ENCODE measurements around the gene RANBP3.
"Not testable (repeated sequence)": the region's sequence is repeated elsewhere in the genome, so short reads cannot be mapped to it uniquely, and the experiment has no call there.

RANBP3 gene

GRCh38 chr19:5966215-5966614, 11.7 kb downstream of the RANBP3 start:
- TF ChIP-seq RARB (CRISPR knock-in tag; IDR thresholded peaks at IDR 0.05), result no peak
- TF ChIP-seq ISL1 (CRISPR knock-in tag; IDR thresholded peaks at IDR 0.05), result peak; percentile 71
- 0 out of 2 replicates have a peak, but pooled peaks have one; percentile 17 for TF ChIP-seq TCF4 (CRISPR knock-in tag; IDR thresholded peaks at IDR 0.05; ENCODE audit: borderline replicate concordance)
- TF ChIP-seq CSRNP3 (CRISPR knock-in tag; IDR thresholded peaks at IDR 0.05), result no peak
- 0 out of 2 replicates have a peak, but pooled peaks have one; percentile 13 for TF ChIP-seq ZFP3 (CRISPR knock-in tag; IDR thresholded peaks at IDR 0.05)
- TF ChIP-seq ZFP30 (CRISPR knock-in tag; IDR thresholded peaks at IDR 0.05), result no peak
- 0 out of 2 replicates have a peak, but pooled peaks have one; percentile 57 for TF ChIP-seq SNAI2 (CRISPR knock-in tag; IDR thresholded peaks at IDR 0.05)
- TF ChIP-seq CSDC2 (CRISPR knock-in tag; IDR thresholded peaks at IDR 0.05), result no peak
- peak; percentile 35 for ATAC-seq

DNA sequence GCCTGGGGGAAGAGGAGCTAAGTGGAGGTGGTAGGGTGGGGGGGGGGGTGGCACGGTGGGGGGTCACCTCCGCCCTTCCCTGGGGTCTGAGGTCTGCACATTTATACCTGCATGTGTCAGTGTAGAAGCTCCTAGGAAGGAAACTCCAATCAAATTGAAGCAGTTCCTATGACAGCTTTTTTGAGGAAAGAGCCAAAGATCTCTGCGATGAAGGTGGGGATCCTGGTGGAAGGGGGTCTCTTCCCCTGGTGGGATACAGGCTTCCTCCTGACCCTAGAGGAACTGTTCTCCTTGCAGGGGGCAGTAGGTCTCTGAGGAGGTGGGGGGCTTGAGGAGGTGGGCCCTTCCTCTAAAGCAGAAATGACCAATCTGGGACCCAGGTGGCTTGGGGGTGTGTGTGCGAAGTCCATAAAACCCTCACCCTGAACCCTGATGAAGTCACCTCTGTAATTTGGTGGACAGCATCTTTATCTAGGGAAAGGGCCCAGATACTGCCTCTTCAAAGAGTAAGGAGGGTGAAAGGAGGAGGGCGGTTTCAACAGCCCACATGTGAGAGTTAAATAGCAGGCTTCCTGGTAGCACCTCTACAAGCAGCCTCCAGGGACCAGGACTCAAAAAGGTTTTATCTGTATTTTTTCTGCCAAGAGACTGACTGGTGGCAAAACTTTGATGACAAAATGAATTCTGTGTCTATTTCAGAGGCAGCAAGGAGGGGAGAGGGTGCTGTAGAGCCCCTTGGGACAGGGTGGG, 12.9 kb downstream of the RANBP3 start:
- TF ChIP-seq ZFP30 (CRISPR knock-in tag; IDR thresholded peaks at IDR 0.05) (no peak), GLIS3 (CRISPR knock-in tag; IDR thresholded peaks at IDR 0.05) (no peak), CSDC2 (CRISPR knock-in tag; IDR thresholded peaks at IDR 0.05) (no peak), TOX (CRISPR knock-in tag; IDR thresholded peaks at IDR 0.05; ENCODE audit: borderline replicate concordance) (no peak), CSRNP3 (CRISPR knock-in tag; IDR thresholded peaks at IDR 0.05) (no peak), ZNF8 (CRISPR knock-in tag; IDR thresholded peaks at IDR 0.05) (no peak), ZNF70 (CRISPR knock-in tag; IDR thresholded peaks at IDR 0.05) (no peak), ISL1 (CRISPR knock-in tag; IDR thresholded peaks at IDR 0.05) (no peak), TSHZ2 (CRISPR knock-in tag; IDR thresholded peaks at IDR 0.05) (no peak), SNAI2 (CRISPR knock-in tag; IDR thresholded peaks at IDR 0.05) (no peak), ARNTL (CRISPR knock-in tag; IDR thresholded peaks at IDR 0.05; ENCODE audit: borderline replicate concordance, low read depth) (no peak), ESRRG (CRISPR knock-in tag; IDR thresholded peaks at IDR 0.05) (no peak), RARB (CRISPR knock-in tag; IDR thresholded peaks at IDR 0.05) (no peak), ZC3H10 (CRISPR knock-in tag; IDR thresholded peaks at IDR 0.05) (no peak), PATZ1 (CRISPR knock-in tag; IDR thresholded peaks at IDR 0.05; ENCODE audit: borderline replicate concordance) (no peak), BACH2 (CRISPR knock-in tag; IDR thresholded peaks at IDR 0.05; ENCODE audit: borderline replicate concordance) (no peak), ZFP3 (CRISPR knock-in tag; IDR thresholded peaks at IDR 0.05) (no peak), ZNF565 (CRISPR knock-in tag; conservative IDR thresholded peaks at IDR 0.05; ENCODE audit: low read depth) (no peak)
- no peak for ATAC-seq

DNA sequence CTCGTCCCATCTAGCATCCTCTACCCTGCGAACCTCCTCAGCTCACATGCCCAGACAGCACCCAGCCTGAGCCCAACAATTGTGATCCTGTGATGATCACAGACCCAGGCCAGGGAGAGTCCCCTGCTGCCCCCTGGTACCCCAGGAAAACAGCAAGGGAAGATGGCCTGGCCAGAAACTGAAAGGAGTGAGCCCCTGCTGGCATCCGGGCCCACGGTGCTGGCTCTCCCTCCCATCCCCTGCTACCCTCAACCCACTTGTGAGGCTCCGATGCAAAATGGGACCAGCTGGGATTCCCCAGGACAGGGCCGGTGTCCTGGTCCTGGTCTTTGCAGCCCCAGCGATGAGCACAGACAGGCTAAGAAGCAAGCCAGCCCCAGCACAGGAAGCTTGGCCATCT, 14.1 kb downstream of the RANBP3 start:
- TF ChIP-seq OSR1 (CRISPR knock-in tag; IDR thresholded peaks at IDR 0.05), result no peak
- no peak for TF ChIP-seq BACH2 (CRISPR knock-in tag; IDR thresholded peaks at IDR 0.05; ENCODE audit: borderline replicate concordance)
- TF ChIP-seq CSDC2 (CRISPR knock-in tag; IDR thresholded peaks at IDR 0.05), result no peak
- no peak for TF ChIP-seq ESRRG (CRISPR knock-in tag; IDR thresholded peaks at IDR 0.05)
- no peak for ATAC-seq

GRCh38 chr19:5963259-5963658, 14.7 kb downstream of the RANBP3 start:
- not testable (repeated sequence) for ATAC-seq

Data from SK-N-SH treated with all-trans-retinoic acid at 6 μM for 48 hours (cell line).